ENCODE data around the gene FKBP14.

FKBP14 gene

DNA sequence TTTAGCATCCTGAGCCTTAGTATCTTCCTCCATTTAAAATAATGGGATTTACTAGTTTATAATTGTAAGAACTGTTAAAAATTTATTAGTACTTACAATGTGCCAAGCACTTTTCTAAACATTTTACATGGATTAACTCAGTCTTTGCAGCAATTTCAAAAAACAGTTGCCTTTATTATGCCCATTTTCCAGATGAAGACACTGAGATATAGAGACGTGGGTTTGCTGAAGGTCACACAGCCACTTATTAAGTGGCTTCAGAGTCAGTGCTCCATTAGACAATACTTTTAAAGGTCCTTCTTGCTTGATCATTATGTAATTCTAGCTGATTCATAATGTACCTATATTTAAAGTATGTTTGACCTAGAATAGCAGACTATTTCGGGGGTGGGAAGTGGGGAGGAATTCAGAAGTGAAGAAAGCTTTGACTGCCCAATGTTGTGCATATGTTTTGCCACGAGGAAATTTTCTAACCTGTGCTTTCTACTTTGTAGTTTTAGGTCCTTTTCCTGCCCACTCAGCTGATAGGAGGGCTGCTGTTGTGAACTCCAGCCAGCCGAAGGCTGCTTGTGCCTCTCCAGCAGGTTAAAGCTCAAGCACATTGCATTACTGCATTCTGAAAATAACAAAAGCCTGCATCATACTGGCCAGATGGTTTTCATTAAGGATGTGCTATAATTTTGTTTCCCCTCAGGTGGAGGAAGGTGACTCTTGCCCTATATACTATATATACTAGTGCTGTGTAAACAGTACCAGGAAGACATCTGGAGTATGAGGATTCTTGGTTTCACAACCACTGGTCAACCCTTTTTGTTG is 6.0 kb upstream of the FKBP14 start:
- no peak for DNase-seq (ENCODE audit: low read depth)

DNA sequence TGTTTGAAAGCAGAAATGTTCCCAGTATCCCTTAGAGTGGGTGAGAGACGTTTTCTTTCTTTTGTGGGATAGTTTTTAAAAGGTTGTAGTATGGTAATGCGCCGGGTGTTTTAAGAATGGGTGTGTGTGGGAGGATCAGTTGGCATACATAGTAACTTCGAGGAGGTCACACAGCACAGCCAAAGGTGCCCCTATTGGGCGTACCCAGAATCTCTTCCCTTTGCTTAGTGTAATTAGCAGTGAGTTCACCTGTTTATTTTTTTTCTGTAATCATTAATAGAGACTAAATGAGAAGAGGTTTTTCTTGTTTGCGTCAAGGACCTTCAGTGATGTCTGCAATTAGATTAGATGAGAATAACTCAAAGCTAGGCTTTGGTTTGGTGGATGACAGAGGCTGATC is 3.2 kb upstream of the FKBP14 start:
- DNase-seq (ENCODE audit: low read depth): no peak

DNA sequence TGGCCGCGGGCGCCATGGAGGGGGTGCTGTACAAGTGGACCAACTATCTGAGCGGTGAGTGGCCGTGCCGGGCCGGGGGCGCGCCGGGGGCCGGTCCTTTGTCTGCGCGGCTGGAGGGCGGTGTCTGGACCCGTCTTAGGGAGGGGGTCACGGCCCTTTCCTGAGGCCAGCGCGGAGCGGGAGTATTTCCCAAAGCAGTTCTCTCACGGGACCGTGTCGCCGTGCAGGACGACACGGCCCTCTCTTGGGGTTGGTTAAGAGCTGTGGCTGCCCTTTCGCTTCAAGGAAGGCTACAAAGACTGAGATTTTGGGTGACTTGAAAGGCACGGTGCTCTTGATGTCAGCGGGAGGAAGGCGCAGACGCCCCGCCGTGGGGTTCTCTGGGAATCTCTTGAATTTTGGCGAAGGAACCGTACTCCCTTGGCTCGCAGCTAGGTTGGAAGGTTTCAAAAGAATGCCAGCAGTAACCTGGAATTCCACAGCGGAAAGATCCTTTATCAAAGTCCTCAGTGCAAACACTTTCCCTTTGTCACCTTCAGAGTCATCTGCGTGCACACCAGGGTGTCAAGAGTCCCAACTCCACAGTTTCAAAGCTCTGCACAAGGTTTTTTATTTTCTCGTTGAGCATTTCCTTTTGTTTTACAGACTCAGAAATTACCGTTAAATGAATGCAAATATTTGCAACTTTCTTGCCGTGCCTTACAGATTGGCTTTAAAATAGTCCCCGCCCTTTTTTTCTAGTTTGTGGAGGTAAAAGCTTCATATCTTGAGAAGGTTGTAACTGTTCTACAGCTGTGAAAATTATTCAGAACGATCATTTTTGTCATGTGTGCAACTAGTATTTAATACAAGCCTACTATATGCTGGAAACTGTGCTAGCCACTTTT is 2.5 kb upstream of the FKBP14 start:
- DNase-seq (ENCODE audit: low read depth): no peak

DNA sequence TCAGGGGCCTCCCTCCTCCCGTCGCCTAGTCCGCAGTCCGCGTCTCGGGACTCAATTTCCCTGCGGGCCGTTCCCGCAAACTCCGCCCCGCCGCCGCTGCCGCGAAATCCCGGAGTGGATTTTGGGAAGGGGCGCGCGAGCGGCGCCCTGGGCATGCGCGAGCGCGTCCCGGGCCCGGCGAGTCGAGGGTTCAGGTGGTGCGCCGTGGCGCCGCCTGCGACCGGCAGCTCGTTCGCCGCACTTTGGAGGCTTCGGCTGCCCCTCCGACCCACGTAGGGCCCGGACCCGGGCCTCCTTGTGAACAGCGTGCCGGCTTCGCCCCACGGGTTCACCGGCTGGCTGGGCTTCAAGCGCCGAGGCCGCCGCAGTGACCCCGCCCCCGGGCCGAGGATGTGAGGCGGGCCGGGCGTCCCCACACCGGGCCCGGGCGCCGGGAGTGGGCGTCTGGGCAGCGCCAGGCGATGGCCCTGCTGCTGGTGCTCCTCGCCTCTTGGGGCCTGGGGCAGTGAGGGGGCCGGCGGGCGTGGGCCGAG is 1.8 kb upstream of the FKBP14 start, which contains the start of gene PLEKHA8:
PLEKHA8 (plus strand) TSS at position 197 of the 533 bp plus-strand sequence. CDS start 351 bp downstream, outside the sequence.
- peak; percentile 44 for DNase-seq (ENCODE audit: low read depth)

DNA sequence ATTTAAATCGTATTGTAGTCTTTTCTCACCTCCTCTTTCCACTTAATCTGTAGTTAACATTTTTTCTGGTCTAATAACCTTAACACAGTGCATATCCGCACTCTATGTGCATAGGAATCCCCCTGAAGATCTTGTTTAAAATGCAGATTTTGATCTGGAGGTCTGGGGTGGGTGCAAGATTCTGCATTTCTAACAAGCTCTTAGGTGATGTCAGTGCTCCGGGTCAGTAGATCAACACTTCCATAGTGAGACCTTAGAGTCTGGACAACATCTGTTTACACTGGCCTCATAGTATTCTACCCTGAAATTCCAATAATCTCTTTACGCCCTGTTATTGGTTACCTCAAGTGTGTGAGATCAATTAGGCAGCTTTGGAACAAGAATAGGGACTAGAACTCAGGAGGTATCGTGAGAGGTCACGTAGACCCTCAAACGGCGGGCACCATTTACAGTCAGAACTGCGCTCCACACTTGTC is 1.3 kb upstream of the FKBP14 start:
- DNase-seq (ENCODE audit: low read depth): no peak

DNA sequence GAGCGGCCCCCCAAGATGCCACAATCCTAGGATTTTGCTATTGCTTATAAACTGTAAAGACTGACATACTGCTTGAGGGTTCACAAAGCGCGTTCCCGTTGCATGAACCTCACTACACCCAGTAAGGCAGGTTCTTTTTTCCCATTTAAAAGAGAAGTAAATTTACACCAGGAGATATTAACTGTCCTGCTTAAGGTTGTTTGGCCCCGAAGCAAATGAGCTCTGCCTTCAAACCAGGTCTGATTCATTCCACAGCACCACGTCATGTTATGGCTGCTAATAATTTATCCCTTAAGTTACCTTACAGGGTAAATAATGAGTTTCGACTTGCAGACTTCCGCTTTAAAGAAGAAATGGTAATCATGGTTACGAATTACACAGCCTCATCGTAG is 559 bp upstream of the FKBP14 start:
- DNase-seq (ENCODE audit: low read depth): no peak

DNA sequence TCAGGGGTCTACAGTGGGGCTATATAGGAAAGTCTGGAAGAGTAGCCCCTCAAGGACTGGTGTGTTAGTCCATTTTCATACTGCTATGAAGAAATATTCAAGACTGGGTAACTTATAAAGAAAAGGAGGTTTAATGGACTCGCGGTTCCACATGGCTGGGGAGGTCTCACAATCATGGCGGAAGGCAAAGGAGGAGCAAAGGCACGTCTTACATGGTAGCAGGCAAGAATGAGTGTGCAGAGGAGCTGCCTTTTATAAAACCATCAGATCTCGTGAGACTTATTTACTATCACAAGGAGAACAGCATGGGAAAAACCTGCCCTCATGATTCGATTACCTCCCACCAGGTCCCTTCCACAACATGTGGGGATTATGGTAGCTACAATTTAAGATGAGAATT is 3.0 kb downstream of the FKBP14 start:
- no peak for DNase-seq (ENCODE audit: low read depth)

DNA sequence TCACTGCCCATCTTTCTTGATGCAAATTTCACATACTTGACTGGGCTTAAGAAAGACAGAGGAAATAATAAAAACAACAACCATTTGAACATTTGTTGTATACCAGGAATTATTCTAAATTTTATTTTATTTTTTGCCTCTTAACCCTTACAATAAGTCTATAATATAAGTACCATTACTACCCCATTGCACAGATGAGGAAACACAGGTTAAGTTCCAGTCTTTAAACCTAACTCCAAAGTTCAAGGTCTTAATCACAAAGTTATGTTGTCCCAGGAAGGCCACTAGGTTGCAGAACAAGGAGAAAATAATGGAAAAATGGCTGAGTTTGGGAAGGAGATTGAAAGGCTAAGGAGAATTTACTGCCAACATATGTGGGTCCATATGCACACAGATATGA is 3.5 kb downstream of the FKBP14 start:
- no peak for DNase-seq (ENCODE audit: low read depth)

DNA sequence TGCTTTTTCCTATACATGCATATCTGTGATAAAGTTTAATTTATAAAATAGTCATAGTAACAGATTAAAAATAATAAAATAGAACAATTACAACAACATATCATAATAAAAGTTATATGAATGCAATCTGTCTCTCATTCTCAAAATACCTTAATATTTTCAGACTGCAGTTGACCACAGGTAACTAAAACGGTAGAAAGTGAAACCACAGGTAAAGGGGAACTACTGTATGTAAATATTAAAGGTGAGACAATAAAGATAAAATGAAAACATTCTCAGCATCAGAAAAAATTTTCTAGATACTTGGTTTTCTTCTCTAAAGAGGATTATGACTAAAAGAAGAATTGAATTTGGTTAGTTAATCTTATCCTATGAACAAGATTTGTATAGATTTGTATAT is 6.0 kb downstream of the FKBP14 start:
- DNase-seq (ENCODE audit: low read depth): no peak

DNA sequence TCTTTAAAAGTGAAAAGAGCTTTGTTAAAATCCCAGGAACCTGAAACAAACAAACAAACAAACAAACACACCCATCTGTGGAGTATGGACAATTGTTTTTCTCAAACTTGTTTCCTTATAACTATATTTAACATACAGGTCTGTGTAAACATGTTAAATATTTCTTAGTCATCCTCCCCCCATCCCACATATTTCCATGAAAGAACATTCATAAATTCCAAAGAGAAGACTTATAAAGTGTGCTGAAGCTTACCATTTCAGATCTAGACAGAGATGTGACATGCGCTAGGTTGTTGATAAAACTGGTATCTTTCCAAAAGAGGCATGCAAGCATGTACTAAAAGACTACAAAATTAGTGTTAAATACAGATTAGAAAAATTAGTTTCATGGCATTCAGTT is 6.5 kb downstream of the FKBP14 start:
- no peak for DNase-seq (ENCODE audit: low read depth)

DNA sequence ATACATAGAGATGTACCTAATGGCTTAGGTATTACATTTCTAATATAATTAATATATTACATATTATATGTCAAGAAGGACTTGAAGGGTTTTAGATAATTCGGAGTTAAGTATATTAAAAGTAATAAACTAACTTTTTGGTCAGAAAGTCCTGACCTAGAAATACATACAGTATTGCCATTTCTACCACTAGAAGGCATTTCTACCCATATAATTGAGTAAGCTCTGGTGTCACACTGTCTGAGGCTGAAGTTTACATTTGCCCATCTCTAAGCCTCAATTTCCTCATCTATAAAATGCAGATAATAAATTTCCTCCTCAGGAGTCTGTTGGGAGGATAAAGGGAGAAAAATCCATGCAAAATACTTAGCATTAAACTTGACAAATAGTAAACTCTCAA is 7.1 kb downstream of the FKBP14 start:
- DNase-seq (ENCODE audit: low read depth): no peak

DNA sequence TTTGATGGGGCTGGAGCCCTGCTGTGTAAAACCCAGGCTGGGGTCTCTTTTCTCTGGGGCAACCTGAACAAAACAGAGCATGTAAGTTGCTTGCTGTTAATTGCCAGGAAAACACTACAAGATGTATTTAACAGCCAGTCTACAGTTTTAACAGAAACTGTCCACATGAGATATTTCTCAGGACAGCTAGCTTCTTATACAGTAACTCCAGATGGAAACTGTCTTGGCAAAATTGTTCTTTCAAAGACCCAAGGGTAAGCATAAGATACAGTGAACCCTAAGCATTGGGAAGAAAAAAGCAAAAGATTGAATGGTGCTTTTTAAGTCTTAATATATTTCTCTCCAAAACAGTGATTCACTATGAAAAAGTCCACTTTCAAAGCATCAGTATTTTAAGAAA is 8.1 kb downstream of the FKBP14 start:
- no peak for DNase-seq (ENCODE audit: low read depth)

DNA sequence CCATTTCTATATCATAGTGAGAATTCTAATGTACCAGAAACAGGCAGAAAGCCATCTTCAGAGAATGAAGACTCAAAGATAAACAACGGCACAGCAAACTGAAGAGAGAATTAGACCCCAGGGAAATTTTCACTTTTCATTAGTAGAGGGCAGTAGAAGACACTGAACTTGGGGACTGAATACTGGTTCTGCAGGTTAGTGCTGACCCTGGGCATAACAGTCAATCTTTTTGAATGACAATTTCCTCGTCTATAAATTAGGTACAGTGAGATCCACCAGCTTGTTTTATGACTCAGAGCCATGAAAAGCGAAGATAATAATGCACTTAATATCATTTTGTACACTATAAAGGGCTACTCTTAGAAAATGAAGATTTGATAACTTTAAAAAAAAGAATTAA is 13.7 kb downstream of the FKBP14 start:
- DNase-seq (ENCODE audit: low read depth): no peak

DNA sequence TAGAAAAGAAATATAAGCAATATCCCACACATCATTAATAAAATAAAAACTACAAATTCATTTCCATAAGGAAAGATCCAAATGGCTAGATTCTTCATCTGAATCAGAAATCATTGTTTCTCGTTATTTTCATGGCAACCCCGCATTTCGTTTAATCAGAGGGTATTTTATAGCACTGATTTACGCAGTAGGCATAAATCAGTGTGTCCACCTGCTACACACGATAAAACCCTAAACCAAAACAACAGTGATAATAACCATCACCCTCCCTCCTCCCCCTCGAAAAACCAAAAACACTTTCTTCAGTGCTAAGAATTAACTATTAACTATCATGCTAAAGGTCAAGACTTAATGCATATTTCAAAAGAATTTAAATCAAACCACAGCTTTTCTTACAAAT is 16.5 kb downstream of the FKBP14 start:
- DNase-seq (ENCODE audit: low read depth): no peak

DNA sequence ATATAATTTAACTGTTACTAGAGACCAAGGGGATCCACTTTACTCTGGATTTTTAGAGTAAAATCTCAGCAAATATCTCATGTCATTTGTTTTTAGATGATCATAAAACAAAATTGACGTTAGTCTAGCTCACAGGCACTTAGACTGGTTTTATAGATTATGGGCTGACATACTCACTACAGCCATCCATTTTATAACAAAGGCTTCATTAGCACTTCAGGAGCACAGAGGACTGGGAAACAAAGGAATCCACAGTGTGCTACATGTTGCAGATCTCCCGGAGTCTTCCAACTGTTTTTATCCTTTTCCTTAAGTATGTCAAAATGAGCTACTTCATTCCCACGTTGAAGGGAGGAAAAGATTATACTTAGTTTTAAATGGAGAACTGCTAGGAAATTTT is 21.0 kb downstream of the FKBP14 start:
- DNase-seq (ENCODE audit: low read depth): no peak

DNA sequence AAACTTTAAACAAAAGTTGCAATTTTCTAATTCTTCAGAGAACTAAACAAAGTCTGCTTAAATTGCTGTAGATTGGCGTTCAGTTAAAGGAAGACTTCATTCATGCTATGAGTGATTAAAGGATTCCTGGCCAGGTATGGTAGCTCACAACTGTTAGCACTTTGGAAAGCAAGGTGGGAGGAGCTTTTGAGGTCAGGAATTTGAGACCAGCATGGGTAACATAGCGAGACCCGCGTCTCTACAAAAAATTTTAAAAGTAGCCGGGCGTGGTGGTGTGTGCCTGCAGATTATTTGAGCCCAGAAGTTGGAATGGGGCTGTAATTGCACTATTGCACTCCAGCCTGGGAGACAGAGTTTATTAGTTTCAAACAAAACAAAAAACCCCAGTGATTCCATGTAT is 23.4 kb downstream of the FKBP14 start:
- no peak for DNase-seq (ENCODE audit: low read depth)

DNA sequence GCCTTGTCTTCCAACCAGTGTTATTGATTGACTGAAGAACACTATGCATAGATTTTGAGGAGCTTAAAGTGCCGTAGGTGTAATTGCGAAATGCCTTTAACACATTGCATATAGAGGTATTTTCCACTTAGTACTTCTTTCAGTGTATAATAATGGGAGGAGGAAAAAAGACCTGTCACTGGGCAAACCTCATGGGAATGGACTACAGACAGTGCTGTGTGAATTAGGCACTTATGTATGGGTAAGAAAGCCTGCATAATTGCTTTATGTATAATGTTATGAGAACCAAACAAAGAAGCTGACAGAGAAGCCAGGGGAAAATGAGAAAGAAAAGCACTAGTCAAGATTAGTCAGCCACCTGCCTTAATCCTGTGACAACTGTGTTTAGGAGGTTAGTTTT is 24.5 kb downstream of the FKBP14 start:
- no peak for DNase-seq (ENCODE audit: low read depth)

DNA sequence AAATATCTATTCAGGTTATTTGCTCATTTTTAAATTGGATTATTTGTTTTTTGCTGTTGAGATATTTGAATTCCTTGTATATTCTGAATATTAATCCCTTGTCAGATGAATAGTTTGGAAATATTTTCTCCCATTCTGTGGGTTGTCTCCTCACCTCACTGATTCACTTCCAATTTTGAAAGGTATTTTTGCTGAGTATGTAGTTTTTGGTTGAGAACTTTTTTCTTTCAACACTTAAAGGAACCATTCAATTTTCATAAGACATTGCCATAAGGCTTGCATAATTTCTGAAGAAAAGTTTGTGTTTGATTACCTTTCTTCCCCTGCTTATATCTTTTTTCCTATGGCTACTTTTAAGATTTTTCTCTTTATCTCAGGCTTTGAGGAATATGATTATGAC is 28.0 kb downstream of the FKBP14 start:
- no peak for DNase-seq (ENCODE audit: low read depth)

DNA sequence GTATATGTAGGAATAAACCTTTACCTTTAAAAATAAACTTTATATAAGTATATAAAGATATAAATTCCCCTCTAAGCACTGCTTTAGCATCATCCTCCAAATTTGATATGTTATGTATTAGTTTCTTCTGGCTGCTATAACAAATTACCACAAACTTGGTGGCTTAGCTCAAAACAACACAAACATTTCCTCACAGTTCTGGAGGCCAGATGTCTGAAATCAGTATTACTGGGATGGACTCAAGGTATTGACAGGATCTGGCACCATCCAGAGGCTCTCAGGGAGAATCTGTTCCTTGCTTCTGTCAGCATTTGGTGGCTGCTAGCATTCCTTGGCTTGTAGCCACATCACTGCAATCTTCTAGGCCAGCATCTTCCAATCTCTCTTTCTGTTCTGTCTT is 30.2 kb downstream of the FKBP14 start:
- DNase-seq (ENCODE audit: low read depth): no peak

DNA sequence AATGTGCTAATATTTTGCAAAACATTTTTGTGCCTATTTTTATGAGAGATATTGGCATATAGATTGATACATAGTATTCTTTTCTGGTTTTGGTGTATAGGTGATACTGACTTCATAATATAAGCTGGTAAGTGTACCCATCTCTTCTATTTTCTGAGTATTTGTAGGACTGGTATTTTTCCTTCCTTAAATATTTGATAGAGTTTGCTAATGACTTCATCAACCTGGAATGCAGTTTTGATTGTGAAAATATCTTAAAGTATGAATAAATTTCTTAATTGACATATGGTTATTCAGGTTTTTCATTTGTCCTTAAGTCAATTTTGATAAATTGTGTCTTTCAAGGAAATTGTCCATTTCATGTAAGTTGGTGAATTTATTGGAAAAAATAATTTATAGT is 30.9 kb downstream of the FKBP14 start:
- DNase-seq (ENCODE audit: low read depth): no peak

DNA sequence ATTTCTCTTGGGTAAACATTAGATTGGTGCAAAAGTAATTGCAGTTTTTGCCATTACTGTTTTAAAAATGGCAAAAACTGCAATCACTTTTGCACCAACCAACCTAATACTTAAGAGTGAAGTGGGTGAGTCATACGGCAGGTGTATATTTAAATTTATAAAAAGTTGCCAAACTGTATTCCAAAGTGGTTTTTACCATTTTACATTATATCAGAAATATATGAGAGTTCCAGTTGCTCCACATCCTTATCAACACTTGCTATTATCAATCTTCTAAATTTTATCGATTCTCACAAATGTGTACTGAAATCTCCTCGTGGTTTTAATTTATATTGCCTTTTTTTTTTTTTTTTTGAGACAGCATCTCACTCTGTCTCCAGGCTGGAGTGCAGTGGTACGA is 33.4 kb downstream of the FKBP14 start:
- no peak for DNase-seq (ENCODE audit: low read depth)

DNA sequence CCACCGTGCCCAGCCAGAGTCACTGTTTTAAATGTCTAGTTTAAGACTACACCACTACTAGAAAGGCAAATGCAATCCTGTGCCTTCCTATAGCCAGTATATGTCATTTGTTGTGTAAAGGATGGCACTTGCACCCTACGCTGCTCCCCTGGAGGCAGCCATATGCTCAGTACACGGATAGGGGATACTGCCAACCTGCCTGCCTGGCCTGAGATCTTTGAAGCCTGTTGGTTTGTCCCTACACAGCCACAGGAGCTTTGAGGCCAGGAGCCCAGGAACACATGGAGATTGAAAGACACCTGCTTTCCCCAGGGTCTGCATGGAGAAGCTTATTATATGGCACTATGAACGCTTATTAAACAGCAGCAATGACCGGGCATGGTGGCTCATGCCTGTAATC is 34.6 kb downstream of the FKBP14 start:
- DNase-seq (ENCODE audit: low read depth): no peak

DNA sequence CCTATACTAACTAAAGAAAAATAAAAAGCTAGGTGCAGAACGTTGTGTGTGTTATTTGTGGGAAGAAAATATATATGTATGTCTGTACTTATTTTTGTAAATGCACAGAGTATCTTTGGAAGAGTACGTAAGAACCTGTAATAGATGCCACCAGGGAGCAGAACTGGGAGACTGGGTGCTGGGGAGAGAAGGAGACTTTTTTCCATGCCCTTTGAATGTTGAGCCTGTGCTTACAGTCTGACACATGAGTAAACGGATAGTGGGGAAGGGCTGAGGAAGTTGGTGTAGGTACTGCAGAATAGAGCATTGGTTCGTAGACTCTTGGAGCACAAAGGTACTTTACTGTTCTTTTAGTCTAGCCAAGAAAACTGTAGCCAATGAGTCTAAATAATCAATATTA is 35.6 kb downstream of the FKBP14 start:
- DNase-seq (ENCODE audit: low read depth): no peak
